HepG2 (cell line): ENCODE results near the gene NDEL1. TPM values are rescaled to one million over a fixed set of nuclear protein-coding genes. Genes with fewer than 3 reads are reported as not detected.

Experiments used
- ARNTL ChIP-seq: sonication (generic); formaldehyde crosslinking; IDR thresholded peaks from 2 replicates; pipeline ENCODE4 v1.4.0; 2020; ENCODE audit warnings: mild to moderate bottlenecking, missing genetic modification reagents
- CEBPG ChIP-seq: IDR thresholded peaks from 2 replicates; pipeline ENCODE4 v1.6.1; 2016
- DR1 ChIP-seq: sonication (generic); formaldehyde crosslinking; IDR thresholded peaks from 2 replicates; pipeline ENCODE4 v1.8.0; 2021; ENCODE audit warnings: mild to moderate bottlenecking, missing genetic modification reagents, inconsistent platforms
- HES4 ChIP-seq: sonication (generic); formaldehyde crosslinking; IDR thresholded peaks from 2 replicates; pipeline ENCODE4 v1.9.0; 2021; ENCODE audit warnings: mild to moderate bottlenecking, missing genetic modification reagents, borderline replicate concordance
- HMGA1 ChIP-seq: sonication (generic); formaldehyde crosslinking; conservative IDR thresholded peaks from 2 replicates; pipeline ENCODE4 v1.4.0; 2020; ENCODE audit warnings: missing genetic modification reagents
- KAT8 ChIP-seq: IDR thresholded peaks from 2 replicates; pipeline ENCODE4 v1.6.1; 2016; ENCODE audit warnings: missing genetic modification reagents, missing compliant biosample characterization
- KMT2B ChIP-seq: IDR thresholded peaks from 2 replicates; pipeline ENCODE4 v1.6.1; 2016; ENCODE audit warnings: missing genetic modification reagents, missing compliant biosample characterization
- POGZ ChIP-seq: sonication (generic); formaldehyde crosslinking; IDR thresholded peaks from 2 replicates; pipeline ENCODE4 v1.4.0; 2020; ENCODE audit warnings: mild to moderate bottlenecking, missing genetic modification reagents
- STAT5B ChIP-seq: sonication (generic); formaldehyde crosslinking; IDR thresholded peaks from 2 replicates; pipeline ENCODE4 v1.4.0; 2020; ENCODE audit warnings: missing genetic modification reagents
- TCF7L2 ChIP-seq: IDR thresholded peaks from 2 replicates; pipeline ENCODE4 v1.6.1; 2011; ENCODE audit warnings: mild to moderate bottlenecking, low read depth, low read length, moderate library complexity
- TFE3 ChIP-seq: IDR thresholded peaks from 2 replicates; pipeline ENCODE4 v1.6.1; 2016
- TRIM24 ChIP-seq: sonication (generic); formaldehyde crosslinking; IDR thresholded peaks from 2 replicates; pipeline ENCODE4 v1.8.0; 2022; ENCODE audit warnings: mild to moderate bottlenecking, missing genetic modification reagents
- ZBTB40 ChIP-seq, 2 experiments: fragments of 450-650 bp in 1 of 2; sonication (generic) in 1 of 2; formaldehyde crosslinking in 1 of 2; IDR thresholded peaks; 2 replicates each; pipeline versions ENCODE4 v1.6.1 to v1.8.0; 2016 to 2022; ENCODE audit warnings: antibody characterized with exemption in 1 of 2, mild to moderate bottlenecking in 1 of 2, missing genetic modification reagents in 1 of 2
- ZNF101 ChIP-seq: sonication (generic); formaldehyde crosslinking; IDR thresholded peaks from 2 replicates; pipeline ENCODE4 v1.4.0; 2020; ENCODE audit warnings: mild to moderate bottlenecking, low read depth, missing genetic modification reagents, borderline replicate concordance
- ZNF614 ChIP-seq: IDR thresholded peaks from 2 replicates; pipeline ENCODE4 v1.6.1; 2018; ENCODE audit warnings: missing biosample characterization, missing genetic modification reagents, inconsistent platforms, borderline replicate concordance
- ZSCAN21 ChIP-seq: sonication (generic); formaldehyde crosslinking; IDR thresholded peaks from 2 replicates; pipeline ENCODE4 v1.8.0; 2022; ENCODE audit warnings: mild to moderate bottlenecking, missing genetic modification reagents, moderate library complexity, borderline replicate concordance
- ZUFSP ChIP-seq: sonication (generic); formaldehyde crosslinking; IDR thresholded peaks from 2 replicates; pipeline ENCODE4 v1.9.0; 2021; ENCODE audit warnings: missing genetic modification reagents, mild to moderate bottlenecking, borderline replicate concordance
- polyA plus RNA-seq, 8 experiments: library from polyadenylated mRNA; depleted of rRNA in 3 of 8; stranded (reverse) in 7 of 8; unstranded in 1 of 8; fragments of >200 nt; fragmentation: Illumina TruSeq in 4 of 8; extraction: Trizol in 4 of 8; gene quantifications; 2 replicates each; pipeline versions ENCODE4 v1.2.1 to v1.2.3, GENCODE V29; 2011 to 2016; ENCODE audit warnings: low read depth in 4 of 8, missing spikeins in 1 of 8, mixed read lengths in 1 of 8; ENCODE audit not compliant: insufficient read depth in 1 of 8
- total RNA-seq, 5 experiments: library from RNA; depleted of rRNA; stranded (reverse); fragments of >200 nt; fragmentation: Illumina TruSeq; extraction: Trizol; gene quantifications; 2 replicates each; pipeline ENCODE4 v1.2.3, GENCODE V29; 2016; ENCODE audit warnings: low read depth in 1 of 5

NDEL1 gene
- total and polyA plus RNA-seq, 2 of the 13 experiments (the other 11 are each of a cell fraction or from before 2014, with no cell fraction given): 59.8 to 153 TPM

- TF ChIP-seq ZBTB40 (IDR thresholded peaks at IDR 0.05) (no peak), ZBTB40 (CRISPR knock-in tag; IDR thresholded peaks at IDR 0.05) (no peak; the same call in 1 of the 2 replicates), TCF7L2 (no peak), ZSCAN21 (CRISPR knock-in tag) (no peak), TRIM24 (CRISPR knock-in tag) (peak; percentile 83; the same call in 1 of the 2 replicates), ARNTL (CRISPR knock-in tag) (peak; percentile 76), DR1 (CRISPR knock-in tag) (no peak), STAT5B (CRISPR knock-in tag) (peak; percentile 73; the same call in 1 of the 2 replicates), ZNF614 (CRISPR knock-in tag) (peak; percentile 90), ZNF101 (CRISPR knock-in tag) (no peak), POGZ (CRISPR knock-in tag) (peak; percentile 73), TFE3 (CRISPR knock-in tag) (0 out of 2 replicates have a peak, but pooled peaks have one; percentile 44), CEBPG (CRISPR knock-in tag) (peak; percentile 94), HMGA1 (no peak), HES4 (CRISPR knock-in tag) (no peak), KAT8 (CRISPR knock-in tag) (peak; percentile 85), ZUFSP (CRISPR knock-in tag) (no peak), KMT2B (CRISPR knock-in tag) (peak; percentile 73)
Measured at GRCh38 chr17:8420041-8420934, 15.4 kb upstream of the NDEL1 start (continued).
